Fibroblast of villous mesenchyme (primary cell): ENCODE results near the gene SDC3. TPM values are rescaled to one million over a fixed set of nuclear protein-coding genes. Genes with fewer than 3 reads are reported as not detected.

Source experiments
- DNase-seq: peaks from one replicate; pipeline ENCODE4 v3.0.0-alpha.2; 2010; ENCODE audit warnings: low read depth
- H3K4me3 ChIP-seq: 2 replicates; pipeline ENCODE4 v1.5.1; 2011; ENCODE audit warnings: low read depth, mild to moderate bottlenecking, low read length
- total RNA-seq: library from RNA; depleted of rRNA; stranded (reverse); fragments of >200 nt; gene quantifications from 2 replicates; pipeline ENCODE4 v1.2.3, GENCODE V29; 2012
- TF ChIP-seq, protein P1 (sequence below): IDR thresholded peaks from 2 replicates; pipeline ENCODE4 v1.5.1; 2012; ENCODE audit warnings: low read depth, mild to moderate bottlenecking, low read length; ENCODE audit not compliant: insufficient read depth

The SDC3 gene
- total RNA-seq, 1 donor, result 16.8 TPM

DNA sequence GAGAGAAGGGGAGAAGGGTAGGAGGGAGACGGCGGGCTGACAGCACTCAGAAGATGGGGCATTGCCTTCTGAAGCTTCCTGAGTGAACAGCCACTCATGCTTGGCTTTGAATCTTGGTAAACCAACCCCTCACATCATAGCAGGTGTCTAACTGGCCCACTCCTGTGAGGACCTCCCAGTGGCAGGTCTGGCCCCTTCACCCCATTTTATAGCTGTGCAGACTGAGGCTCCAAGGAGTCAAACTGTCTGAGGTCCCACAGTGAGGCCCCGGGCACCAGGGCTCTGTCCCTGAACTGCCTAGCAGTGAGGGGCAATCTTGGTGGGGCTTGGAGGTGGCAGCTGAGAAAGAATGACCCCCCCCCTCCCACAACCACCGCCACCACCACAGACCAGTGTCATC lies 41.0 kb downstream of the SDC3 start:
- DNase-seq, result no peak
- no peak overlapping the region for H3K4me3 ChIP-seq
- TF ChIP-seq, protein P1, sequence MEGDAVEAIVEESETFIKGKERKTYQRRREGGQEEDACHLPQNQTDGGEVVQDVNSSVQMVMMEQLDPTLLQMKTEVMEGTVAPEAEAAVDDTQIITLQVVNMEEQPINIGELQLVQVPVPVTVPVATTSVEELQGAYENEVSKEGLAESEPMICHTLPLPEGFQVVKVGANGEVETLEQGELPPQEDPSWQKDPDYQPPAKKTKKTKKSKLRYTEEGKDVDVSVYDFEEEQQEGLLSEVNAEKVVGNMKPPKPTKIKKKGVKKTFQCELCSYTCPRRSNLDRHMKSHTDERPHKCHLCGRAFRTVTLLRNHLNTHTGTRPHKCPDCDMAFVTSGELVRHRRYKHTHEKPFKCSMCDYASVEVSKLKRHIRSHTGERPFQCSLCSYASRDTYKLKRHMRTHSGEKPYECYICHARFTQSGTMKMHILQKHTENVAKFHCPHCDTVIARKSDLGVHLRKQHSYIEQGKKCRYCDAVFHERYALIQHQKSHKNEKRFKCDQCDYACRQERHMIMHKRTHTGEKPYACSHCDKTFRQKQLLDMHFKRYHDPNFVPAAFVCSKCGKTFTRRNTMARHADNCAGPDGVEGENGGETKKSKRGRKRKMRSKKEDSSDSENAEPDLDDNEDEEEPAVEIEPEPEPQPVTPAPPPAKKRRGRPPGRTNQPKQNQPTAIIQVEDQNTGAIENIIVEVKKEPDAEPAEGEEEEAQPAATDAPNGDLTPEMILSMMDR, result no peak

DNA sequence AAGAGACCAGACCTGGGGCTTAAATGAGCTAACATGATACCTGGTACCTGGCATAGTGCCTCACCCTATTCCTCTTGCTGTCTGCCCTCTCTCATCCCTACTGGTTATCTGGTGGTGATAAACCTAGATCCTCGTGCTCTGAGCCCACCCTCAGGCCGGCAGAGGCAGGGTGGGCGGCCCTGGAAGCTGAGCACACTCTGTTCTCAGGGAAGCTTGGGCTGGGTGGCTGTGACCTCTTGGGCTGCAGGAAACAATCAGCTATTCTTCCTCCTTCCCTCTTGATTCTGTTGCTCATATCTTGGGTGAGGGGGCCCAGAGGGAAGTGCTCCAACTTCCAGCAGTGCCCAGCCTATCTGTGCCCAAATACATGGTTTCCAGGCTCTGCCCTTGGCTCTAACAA lies 42.0 kb downstream of the SDC3 start:
- DNase-seq, result no peak
- TF ChIP-seq, protein P1, result no peak
- H3K4me3 ChIP-seq, result no peak overlapping the region

DNA sequence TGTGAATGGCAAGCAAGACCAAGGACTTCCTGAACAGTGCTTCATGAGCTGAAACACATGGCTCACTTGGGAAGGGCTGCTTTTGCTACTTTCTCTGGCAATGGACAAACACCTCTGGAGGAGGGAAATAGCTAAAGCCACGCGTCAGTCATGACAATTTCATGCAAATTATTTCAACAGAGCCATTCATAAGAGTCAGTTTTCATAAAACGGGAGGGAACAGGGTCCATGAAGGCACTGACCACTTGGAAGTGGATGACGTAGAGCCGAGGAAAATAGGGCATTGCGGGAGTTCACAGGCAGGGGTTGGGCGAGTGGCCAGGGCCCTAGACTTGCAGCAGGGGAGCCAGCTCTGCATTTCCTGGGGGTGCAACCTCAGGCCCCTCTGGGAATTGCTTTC lies 43.9 kb downstream of the SDC3 start:
- no peak for DNase-seq
- TF ChIP-seq, protein P1, result no peak
- H3K4me3 ChIP-seq, result no peak overlapping the region

DNA sequence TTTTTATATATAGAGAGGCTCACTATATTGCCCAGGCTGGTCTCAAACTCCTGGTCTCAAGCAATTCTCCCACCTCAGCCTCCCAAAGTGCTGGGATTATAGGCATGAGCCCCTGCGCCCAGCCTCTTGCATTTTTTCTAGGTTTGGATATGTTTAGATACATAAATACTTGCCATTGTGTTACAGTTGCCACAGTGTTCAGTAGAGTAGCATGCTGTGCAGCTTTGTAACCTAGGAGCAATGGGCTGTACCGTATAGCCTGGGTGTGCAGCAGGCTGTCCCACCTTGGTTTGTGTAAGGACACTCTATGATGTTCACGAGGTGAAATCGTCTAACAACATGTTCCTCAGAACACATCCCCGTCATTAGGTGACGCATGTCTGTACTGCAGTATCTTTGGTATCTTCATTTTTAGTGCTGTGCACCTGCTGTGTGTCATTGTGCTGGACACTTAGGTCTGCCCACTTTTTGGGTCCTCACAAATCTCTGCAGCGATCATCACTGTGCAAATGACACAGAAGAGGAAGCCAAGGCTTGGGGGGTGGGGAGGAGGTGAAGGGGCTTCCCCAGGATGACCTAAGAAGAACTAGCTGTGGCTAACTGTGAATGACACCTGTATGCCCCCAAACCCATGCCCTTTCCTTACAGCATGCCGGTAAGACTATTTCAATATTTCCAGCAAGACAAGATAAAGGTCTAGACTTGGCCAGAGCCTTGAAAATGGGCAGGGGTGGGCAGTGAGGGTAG lies 44.5 kb downstream of the SDC3 start:
- H3K4me3 ChIP-seq, result no peak overlapping the region
- TF ChIP-seq, protein P1, result no peak
- DNase-seq, result no peak

DNA sequence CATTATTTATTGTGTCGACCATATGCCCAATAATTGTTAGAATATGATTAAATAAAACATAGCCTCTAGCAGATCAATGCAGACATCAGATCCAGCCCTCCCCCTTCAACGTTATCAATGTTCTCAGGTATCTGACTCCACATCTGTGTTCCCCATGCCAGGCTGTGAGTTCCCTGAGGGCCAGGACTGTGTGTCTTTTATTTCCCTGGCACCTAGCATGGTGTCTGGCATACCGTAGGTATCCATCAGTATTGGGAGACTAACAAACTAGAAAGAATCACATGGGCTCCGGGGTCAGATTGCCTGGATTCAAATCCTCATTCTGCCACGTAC lies 48.3 kb downstream of the SDC3 start:
- no peak for DNase-seq
- no peak overlapping the region for H3K4me3 ChIP-seq
- TF ChIP-seq, protein P1, result no peak

DNA sequence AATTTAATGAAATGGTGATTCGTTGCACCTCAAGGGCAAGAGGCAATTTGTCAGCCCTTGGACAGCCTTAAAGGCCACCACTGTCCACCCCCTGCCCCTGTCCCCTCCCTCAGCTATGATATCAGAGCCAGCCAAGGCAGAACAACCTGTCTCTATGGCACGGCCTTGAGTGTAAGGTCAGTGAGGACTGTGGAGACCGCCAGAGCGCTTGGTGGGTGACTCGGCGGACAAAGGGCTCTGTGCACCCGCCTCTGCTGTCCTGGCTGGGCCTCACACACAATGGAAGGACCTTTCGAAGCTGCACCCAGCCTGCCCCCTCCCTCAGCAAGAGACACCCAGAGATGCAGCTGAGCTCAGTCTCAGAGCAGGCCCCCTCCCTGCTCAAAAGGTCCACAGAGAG lies 50.6 kb downstream of the SDC3 start:
- TF ChIP-seq, protein P1, result no peak
- no peak for DNase-seq
- no peak overlapping the region for H3K4me3 ChIP-seq

DNA sequence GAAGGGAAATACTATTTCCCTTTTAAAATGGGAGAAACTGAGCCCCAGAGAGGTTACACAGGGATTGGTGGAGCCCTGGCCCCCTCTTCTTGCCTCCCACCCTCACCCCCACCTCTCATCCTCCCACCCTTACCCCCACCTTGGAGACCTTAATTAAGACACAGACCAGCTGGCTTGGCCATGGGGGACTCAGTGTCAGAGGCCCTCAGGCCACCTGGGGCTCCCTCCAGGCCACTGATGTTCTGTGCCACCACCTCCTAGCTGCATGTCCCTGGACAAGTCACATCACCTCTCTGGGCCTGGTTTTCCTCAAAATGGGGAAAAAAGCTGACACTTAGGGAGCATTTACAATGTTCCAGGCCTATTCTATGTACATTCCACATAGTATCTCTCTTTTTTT lies 51.5 kb downstream of the SDC3 start:
- DNase-seq, result no peak
- TF ChIP-seq, protein P1, result no peak
- no peak overlapping the region for H3K4me3 ChIP-seq
